BE2C (cell line): ENCODE data around the gene AQR. TPM values are rescaled to one million over a fixed set of nuclear protein-coding genes. Genes with fewer than 3 reads are reported as not detected.

Experiments used
- DNase-seq: peaks from one replicate; pipeline ENCODE4 v3.0.0-alpha.2; 2020
- H3K27me3 ChIP-seq: fragments of 250-450 bp; sonication (Bioruptor Pico); 2 replicates; pipeline ENCODE4 v1.5.1; 2020; ENCODE audit warnings: mild to moderate bottlenecking
- H3K36me3 ChIP-seq: fragments of 250-450 bp; sonication (Bioruptor Pico); 2 replicates; pipeline ENCODE4 v1.5.1; 2020; ENCODE audit warnings: mild to moderate bottlenecking
- H3K4me1 ChIP-seq: fragments of 250-450 bp; sonication (Bioruptor Pico); 2 replicates; pipeline ENCODE4 v1.5.1; 2020
- H3K4me3 ChIP-seq: 2 replicates; pipeline ENCODE4 v1.5.1; 2011; ENCODE audit warnings: low read depth, low read length
- H3K9me3 ChIP-seq: fragments of 250-450 bp; sonication (Bioruptor Pico); 2 replicates; pipeline ENCODE4 v1.5.1; 2020
- polyA plus RNA-seq: library from polyadenylated mRNA; unstranded; fragments of >200 nt; gene quantifications from one replicate; pipeline ENCODE4 v1.2.1, GENCODE V29; 2012; ENCODE audit warnings: low read depth, missing spikeins; ENCODE audit not compliant: insufficient read length, insufficient read depth
- TF ChIP-seq, protein P1 (sequence below): IDR thresholded peaks from 2 replicates; pipeline ENCODE4 v1.5.1; 2012; ENCODE audit warnings: mild to moderate bottlenecking, low read depth, low read length

Gene AQR
- 37.9 TPM for polyA plus RNA-seq

DNA sequence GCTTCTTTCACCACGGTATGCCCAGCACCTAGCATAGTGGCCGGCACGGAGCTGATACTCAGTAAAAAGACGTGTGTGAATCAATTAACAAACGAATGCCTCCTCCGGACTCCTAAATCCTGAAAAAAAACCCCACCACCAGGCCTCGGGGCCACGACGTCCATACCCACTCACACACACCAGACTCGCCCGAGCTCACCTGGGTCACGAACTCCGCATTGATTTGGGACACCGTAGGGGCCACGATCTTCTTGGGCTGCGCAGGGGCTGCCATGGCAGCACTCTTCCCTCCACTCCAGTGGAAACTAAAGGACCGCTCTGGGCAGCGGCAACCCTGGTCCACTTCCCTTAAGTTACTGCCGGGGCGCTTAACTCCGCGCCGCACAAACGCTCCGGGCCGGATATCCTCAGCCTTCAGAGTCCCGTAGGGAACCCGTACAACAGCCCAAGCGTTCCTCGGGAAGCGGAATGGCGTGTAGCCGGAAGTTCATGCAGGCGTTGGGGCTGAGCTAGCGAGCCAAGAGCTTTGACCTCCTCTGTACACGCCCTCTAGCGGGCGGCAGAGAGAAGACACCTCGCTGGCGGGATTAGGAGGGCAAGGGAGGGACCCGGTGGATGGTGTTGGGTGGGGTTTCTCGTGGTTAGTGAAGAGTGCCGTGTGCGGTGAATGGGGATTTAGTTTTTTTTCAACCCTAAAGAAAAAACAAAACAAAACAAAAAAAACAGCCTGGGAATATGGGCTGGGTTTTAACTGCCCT, at the start of gene AQR:
AQR (minus strand) TSS at position 403 of the 758 bp plus-strand sequence; CDS start at position 274, 129 bp downstream.
- peak within 1 kb of the TSS; percentile 95 for H3K4me3 ChIP-seq
- TF ChIP-seq, protein P1, sequence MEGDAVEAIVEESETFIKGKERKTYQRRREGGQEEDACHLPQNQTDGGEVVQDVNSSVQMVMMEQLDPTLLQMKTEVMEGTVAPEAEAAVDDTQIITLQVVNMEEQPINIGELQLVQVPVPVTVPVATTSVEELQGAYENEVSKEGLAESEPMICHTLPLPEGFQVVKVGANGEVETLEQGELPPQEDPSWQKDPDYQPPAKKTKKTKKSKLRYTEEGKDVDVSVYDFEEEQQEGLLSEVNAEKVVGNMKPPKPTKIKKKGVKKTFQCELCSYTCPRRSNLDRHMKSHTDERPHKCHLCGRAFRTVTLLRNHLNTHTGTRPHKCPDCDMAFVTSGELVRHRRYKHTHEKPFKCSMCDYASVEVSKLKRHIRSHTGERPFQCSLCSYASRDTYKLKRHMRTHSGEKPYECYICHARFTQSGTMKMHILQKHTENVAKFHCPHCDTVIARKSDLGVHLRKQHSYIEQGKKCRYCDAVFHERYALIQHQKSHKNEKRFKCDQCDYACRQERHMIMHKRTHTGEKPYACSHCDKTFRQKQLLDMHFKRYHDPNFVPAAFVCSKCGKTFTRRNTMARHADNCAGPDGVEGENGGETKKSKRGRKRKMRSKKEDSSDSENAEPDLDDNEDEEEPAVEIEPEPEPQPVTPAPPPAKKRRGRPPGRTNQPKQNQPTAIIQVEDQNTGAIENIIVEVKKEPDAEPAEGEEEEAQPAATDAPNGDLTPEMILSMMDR: peak; percentile 86
- no peaks in the 10 kb centered on the region for H3K9me3 ChIP-seq
- H3K4me1 ChIP-seq: no peaks in the 10 kb centered on the region
- peak; percentile 97 for DNase-seq
- H3K36me3 ChIP-seq: peaks cover 5% of the 10 kb centered on the region
- no peaks in the 10 kb centered on the region for H3K27me3 ChIP-seq

DNA sequence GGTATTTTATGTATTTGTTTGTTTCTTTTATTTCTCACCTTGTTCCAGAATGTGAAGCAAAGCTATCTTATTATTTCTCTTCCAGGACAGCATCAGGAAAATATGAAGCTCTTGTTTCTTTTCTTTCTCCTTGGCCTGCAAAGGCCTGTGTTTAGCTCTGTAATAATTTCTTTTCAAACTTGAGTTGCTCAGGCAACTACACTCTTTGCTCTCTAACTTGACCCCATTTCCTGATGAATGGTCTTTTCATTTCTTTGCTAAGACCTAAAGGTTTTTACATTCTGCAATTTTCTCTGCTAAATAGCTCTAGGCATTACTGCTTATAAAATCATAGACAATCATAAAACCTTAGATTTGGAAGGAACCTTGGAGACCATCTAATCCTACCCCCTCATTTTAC, 44.7 kb upstream of the AQR start:
- no peaks in the 10 kb centered on the region for H3K36me3 ChIP-seq

DNA sequence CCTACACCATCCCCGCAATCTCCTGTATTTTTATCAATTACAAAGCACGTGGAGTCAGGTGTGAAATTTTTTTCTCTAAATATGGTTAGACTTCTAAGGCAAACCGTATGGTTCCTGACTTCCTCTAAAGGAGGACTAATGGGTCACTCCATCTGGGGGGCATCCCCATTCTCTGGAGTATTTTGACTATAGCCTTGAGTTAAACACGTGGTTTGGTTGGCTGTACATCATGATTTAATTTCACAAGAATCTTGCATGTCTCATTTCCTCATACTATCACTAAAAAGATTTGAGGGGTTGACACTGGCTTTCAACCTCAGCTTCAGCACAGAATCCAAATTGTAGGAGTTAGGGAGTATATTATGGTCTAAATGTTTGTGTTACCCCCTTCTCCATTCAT, 43.8 kb upstream of the AQR start:
- Histone ChIP-seq H3K36me3 (no peaks in the 10 kb centered on the region), H3K27me3 (no peaks in the 10 kb centered on the region)
- no peak for DNase-seq

More for the DNA sequence above, 44.7 kb upstream of the AQR start:
- H3K27me3 ChIP-seq: no peaks in the 10 kb centered on the region
- H3K4me3 ChIP-seq: no peak overlapping the region
- H3K9me3 ChIP-seq: no peaks in the 10 kb centered on the region
- TF ChIP-seq, protein P1: no peak
- DNase-seq: no peak
- H3K4me1 ChIP-seq: no peaks in the 10 kb centered on the region

DNA sequence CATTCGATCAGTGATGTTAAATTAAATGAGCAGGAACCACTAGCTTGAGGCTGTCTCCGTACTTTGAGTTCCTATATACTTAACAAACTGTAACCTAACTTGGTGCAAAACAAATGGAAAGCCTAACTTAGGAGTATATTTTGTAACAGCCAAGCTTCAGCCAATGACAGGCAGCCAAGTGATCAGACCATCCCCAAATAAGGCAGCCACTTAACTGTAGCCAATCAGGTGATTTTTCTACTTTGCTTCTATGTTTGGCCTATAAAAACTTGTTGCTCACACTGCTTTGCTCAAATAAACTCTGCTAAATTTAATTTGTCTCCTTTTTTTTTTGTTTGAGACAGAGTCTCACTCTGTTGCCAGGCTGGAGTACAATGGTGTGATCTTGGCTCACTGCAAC, 37.9 kb upstream of the AQR start:
- no peak for DNase-seq
- no peak overlapping the region for H3K4me3 ChIP-seq
- TF ChIP-seq, protein P1: no peak
- H3K27me3 ChIP-seq: no peaks in the 10 kb centered on the region
- H3K36me3 ChIP-seq: no peaks in the 10 kb centered on the region
- no peaks in the 10 kb centered on the region for H3K9me3 ChIP-seq
- no peaks in the 10 kb centered on the region for H3K4me1 ChIP-seq

More for the DNA sequence above, 43.8 kb upstream of the AQR start:
- TF ChIP-seq, protein P1: no peak
- Histone ChIP-seq H3K4me3 (no peak overlapping the region), H3K4me1 (no peaks in the 10 kb centered on the region), H3K9me3 (no peaks in the 10 kb centered on the region)

DNA sequence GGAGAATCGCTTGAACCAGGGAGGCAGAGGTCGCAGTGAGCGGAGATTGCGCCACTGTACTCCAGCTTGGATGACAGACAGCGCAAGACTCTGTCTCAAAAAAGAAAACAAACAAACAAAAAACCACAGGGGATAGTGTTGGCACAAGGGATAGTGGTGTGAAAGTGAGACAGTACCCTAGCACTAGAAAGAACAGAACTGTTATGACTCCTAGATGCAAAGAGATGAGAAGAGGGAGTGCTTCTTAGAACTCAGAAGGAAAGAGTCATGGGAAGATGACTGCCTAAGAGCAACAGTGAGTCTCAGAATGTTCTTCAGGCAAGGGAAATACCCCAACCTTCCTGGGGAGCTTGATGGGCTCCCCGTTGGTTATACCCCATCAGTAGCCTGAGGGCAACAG, 36.4 kb upstream of the AQR start:
- no peak for DNase-seq
- TF ChIP-seq, protein P1: no peak
- Histone ChIP-seq H3K4me1 (no peaks in the 10 kb centered on the region), H3K9me3 (no peaks in the 10 kb centered on the region), H3K27me3 (no peaks in the 10 kb centered on the region), H3K36me3 (no peaks in the 10 kb centered on the region), H3K4me3 (no peak overlapping the region)

DNA sequence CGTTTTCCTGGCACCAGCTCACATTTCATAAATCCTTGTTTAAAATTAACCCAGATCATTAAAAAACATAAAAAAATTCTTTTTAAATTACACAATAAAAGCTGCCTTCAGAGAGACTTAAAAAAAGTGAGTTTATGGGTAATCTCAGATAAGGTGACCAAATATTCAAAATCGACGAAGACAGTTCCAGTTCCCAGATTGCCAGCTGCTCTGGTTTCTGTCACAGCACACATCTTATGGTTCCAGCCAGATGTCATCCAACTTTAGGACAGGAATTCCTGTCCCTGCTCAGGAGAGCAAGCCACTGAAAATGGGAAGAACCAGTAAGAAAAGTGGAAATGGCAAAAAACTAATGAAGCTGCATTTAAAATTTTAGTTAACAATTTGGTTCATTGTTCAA, 34.4 kb upstream of the AQR start:
- Histone ChIP-seq H3K4me1 (no peaks in the 10 kb centered on the region), H3K36me3 (no peaks in the 10 kb centered on the region), H3K4me3 (no peak overlapping the region), H3K27me3 (no peaks in the 10 kb centered on the region), H3K9me3 (no peaks in the 10 kb centered on the region)
- TF ChIP-seq, protein P1: no peak
- DNase-seq: no peak
